ENCODE results near the gene PSPC1. TPM values are rescaled to one million over a fixed set of nuclear protein-coding genes. Genes with fewer than 3 reads are reported as not detected.
"Not testable (repeated sequence)": the region's sequence is repeated elsewhere in the genome, so short reads cannot be mapped to it uniquely, and the experiment has no call there.

The PSPC1 gene
- total RNA-seq, 2 donors from 2014 or later = 75.2 to 84.9 TPM

DNA sequence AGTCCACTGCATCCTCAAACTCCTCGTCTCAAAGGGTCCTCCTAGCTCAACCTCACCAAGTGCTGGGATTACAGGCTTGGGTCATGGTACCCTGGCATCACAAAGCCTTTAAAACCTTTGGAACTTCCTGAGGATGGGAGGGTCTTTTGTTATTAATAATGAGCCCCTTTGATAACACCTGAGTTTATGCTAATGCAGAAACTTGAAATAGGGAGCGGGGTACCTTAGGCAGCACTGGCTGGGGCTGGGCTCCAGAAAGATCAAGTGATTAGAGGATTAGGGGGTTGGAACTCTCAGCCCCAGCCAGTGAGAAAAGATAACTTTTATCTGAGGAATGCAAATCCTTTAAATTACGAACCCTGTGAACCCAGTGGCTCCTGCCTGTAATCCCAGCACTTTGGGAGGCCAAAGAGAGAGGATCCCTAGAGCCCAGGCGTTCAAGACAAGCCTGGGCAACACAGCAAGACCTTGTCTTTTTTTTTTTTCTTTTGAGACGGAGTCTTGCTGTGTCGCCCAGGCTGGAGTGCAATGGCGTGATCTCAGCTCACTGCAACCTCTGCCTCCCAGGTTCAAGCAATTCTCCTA, 9.3 kb upstream of the PSPC1 start:
- peaks cover 2% of the 10 kb centered on the region for H3K36me3 Mint-ChIP-seq (ENCODE audit: low read depth)

DNA sequence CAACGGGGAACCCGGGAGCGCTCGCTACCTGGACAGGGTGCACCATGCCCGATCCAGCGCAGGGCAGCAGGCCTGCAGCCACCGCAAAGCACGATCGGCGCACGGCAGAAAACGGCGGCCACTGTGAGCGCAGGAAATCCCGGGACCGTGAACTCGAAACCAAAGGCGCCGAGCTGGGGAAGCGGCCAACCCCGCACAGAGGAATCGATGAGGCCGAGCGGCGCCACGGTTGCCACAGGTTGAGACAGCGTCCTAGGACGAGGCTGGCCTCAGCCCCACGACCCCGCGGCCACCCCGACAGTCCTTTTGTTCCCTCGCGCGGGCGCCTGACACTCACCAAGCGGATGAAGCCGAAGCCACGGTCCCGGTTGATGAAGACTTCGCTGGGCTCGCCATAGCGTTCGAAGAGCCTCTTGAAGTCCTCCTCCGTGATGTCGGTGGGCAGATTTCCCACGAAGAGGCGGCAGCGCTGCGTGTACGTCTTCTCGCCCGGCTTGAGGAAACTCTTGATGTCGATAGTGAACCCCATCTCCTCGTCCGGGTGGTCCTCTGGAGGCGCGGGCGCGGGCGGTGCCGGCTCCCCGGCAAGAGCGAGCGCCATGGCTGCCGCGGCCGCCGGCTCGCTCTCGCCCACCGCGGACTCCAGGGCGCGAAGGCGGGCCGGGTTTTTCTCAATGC, 557 bp downstream of the PSPC1 start:
- H3K27me3 Mint-ChIP-seq = no peaks in the 10 kb centered on the region
- H3K4me1 Mint-ChIP-seq = peaks cover 8% of the 10 kb centered on the region
- H3K36me3 Mint-ChIP-seq (ENCODE audit: low read depth) = no peaks in the 10 kb centered on the region
- DNase-seq (peak; percentile 34 to 40 (median 37)), ATAC-seq (peak; percentile 57)
- H3K27ac Mint-ChIP-seq = peak overlapping the region; percentile 91
- peak overlapping the region; percentile 88 for H3K4me3 Mint-ChIP-seq
- H3K9me3 ChIP-seq (ENCODE audit: control insufficient read depth, low read length, poor library complexity, severe bottlenecking) = no peaks in the 10 kb centered on the region

More for the DNA sequence above, 9.3 kb upstream of the PSPC1 start:
- H3K27me3 Mint-ChIP-seq = no peaks in the 10 kb centered on the region
- H3K27ac Mint-ChIP-seq = no peak overlapping the region
- H3K4me3 Mint-ChIP-seq = no peak overlapping the region
- DNase-seq = no peak
- H3K9me3 ChIP-seq (ENCODE audit: control insufficient read depth, low read length, poor library complexity, severe bottlenecking) = no peaks in the 10 kb centered on the region
- no peak for ATAC-seq
- peaks cover 2% of the 10 kb centered on the region for H3K4me1 Mint-ChIP-seq

DNA sequence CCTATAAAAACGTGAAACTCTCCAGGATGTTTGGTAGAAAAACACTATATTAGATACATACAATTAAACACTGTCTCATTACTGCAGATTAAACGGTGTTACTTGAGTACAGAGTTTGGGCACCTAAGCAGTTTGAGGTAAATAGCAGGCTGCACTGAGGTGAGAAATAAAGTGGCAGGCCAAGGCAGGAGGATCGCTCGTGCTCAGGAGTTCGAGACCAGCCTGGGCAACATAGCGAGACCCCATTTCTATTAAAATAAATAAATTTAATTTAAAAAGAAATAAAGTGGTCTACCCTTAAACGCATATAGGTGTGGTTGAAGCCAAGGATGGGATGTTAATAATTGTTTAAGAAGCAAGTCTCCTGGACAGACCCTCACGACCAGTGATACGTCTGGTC, 1.2 kb downstream of the PSPC1 start:
- H3K27ac Mint-ChIP-seq = peak overlapping the region; percentile 91

DNA sequence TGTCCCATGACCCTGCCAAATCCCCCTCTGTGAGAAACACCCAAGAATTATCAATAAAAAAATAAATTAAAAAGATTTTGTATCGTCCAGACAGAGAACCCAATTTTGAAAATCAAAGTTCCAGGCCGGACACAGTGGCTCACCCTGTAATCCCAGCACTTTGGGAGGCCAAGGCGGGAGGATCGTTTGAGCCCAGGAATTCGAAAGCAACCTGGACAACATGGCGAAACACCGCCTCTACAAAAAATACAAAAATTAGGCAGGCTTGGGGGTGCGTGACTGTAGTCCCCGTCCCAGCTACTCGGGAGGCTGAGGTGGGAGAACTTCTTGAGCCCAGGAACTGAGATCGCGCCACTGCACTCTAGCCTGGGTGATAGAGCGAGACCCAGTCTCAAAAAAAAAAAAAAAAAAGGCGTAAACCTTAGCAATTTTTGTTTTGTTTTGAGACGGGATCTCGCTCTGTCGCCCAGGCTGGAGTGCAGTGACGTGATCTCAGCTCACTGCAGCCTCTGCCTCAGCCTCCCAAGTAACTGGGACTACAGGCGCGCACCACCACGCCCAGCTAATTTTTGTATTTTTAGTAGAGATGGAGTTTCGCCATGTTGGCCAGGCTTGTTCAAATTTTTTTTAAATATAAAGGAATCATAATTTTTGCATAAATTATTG, 1.9 kb downstream of the PSPC1 start:
- Mint-ChIP-seq H3K4me3 (peak overlapping the region; percentile 88), H3K4me1 (peaks cover 12% of the 10 kb centered on the region), H3K27ac (peak overlapping the region; percentile 91)
- H3K9me3 ChIP-seq (ENCODE audit: control insufficient read depth, low read length, poor library complexity, severe bottlenecking); DNase-seq; H3K27me3 Mint-ChIP-seq; ATAC-seq; H3K36me3 Mint-ChIP-seq (ENCODE audit: low read depth): not testable (repeated sequence)

More for the DNA sequence above, 1.2 kb downstream of the PSPC1 start:
- Mint-ChIP-seq H3K27me3 (no peaks in the 10 kb centered on the region), H3K4me3 (peak overlapping the region; percentile 88), H3K36me3 (ENCODE audit: low read depth) (no peaks in the 10 kb centered on the region), H3K4me1 (peaks cover 8% of the 10 kb centered on the region)
- DNase-seq (no peak), ATAC-seq (no peak)
- no peaks in the 10 kb centered on the region for H3K9me3 ChIP-seq (ENCODE audit: control insufficient read depth, low read length, poor library complexity, severe bottlenecking)

DNA sequence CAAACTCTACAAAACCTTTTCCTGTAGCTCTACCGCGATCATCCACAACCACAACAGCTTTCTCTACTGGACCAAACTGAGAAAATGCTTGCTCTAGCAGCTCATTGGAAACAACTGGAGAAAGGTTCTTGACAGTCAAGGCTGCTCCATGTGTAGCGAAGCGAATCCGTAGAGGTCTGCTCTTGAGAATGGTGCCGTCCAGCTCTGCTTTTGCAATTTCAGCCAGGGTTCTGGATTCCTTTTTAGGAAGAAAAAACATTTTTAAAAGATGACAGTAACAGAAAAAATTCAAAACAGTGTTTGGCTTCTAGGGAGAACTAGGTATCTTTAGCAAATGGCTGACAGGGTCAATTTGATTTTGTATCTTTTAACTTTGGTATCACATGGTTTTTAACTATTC, 10.4 kb downstream of the PSPC1 start:
- H3K9me3 ChIP-seq (ENCODE audit: control insufficient read depth, low read length, poor library complexity, severe bottlenecking) = no peaks in the 10 kb centered on the region
- H3K4me1 Mint-ChIP-seq = peaks cover 32% of the 10 kb centered on the region
- no peaks in the 10 kb centered on the region for H3K36me3 Mint-ChIP-seq (ENCODE audit: low read depth)
- H3K27me3 Mint-ChIP-seq = no peaks in the 10 kb centered on the region
- ATAC-seq (no peak), DNase-seq (no peak)
- no peak overlapping the region for H3K4me3 Mint-ChIP-seq
- H3K27ac Mint-ChIP-seq = peak overlapping the region; percentile 16

DNA sequence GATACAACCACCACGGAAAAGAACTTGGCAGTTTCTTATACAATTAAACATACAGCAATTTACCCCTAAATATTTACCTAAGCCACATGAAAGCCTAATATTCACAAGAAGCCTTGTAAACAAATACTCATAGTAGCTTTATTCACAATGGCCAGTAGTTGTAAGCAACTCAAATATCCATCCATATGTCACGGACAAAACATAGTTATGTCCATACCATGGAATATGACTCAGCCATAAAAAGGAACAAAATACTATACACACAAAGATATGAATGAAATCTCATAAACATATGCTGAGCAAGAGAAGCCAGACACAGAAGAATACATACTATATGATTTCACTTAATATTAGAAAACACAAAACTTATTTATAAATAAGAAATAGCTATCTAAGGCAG, 12.9 kb downstream of the PSPC1 start:
- DNase-seq = no peak
- ATAC-seq = no peak
- H3K27me3 Mint-ChIP-seq = no peaks in the 10 kb centered on the region
- H3K27ac Mint-ChIP-seq = no peak overlapping the region
- H3K36me3 Mint-ChIP-seq (ENCODE audit: low read depth) = no peaks in the 10 kb centered on the region
- H3K9me3 ChIP-seq (ENCODE audit: control insufficient read depth, low read length, poor library complexity, severe bottlenecking) = no peaks in the 10 kb centered on the region
- H3K4me3 Mint-ChIP-seq = peak overlapping the region; percentile 9
- H3K4me1 Mint-ChIP-seq = peaks cover 28% of the 10 kb centered on the region

DNA sequence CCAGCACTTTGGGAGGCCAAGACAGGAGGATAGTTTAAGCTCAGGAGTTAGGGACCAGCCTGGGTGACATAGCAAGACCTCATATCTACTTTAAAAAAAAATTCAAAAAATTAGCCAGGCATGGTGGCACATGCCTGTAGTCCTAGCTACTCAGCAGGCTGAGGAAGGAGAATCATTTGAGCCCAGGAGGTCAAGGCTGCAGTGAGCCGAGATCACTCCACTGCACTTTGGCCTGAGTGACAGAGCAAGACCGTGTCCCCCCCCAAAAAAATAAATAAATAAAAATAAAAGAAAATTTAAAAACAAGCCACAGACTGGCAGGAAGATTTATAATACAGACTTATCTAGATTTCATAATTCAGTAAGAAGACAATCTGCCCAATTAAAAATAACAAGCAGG, 14.8 kb downstream of the PSPC1 start:
- Mint-ChIP-seq H3K4me1 (peaks cover 26% of the 10 kb centered on the region), H3K36me3 (ENCODE audit: low read depth) (no peaks in the 10 kb centered on the region), H3K27ac (peak overlapping the region; percentile 81), H3K4me3 (peak overlapping the region; percentile 62), H3K27me3 (no peaks in the 10 kb centered on the region)
- no peaks in the 10 kb centered on the region for H3K9me3 ChIP-seq (ENCODE audit: control insufficient read depth, low read length, poor library complexity, severe bottlenecking)
- DNase-seq = no peak
- no peak for ATAC-seq

DNA sequence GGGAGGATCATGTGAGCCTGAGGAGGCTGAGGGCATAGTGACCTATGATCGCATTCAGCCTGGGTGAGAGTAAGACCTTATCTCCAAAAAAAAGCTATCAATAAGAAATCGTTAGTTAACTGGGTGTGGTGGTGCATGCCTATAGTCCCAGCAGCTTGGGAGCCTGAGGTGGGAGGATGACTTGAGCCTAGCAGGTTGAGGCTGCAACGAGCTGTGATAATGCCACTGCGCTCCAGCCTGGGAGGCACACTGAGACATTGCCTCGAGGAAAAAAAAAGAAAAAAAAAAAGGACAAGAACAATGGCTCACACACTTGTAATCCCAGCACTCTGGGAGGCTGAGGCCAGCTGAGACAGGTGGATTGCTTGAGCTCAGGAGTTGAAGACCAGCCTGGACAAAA, 16.2 kb downstream of the PSPC1 start:
- Mint-ChIP-seq H3K4me1 (peaks cover 32% of the 10 kb centered on the region), H3K4me3 (peak overlapping the region; percentile 36), H3K36me3 (ENCODE audit: low read depth) (peaks cover 2% of the 10 kb centered on the region), H3K27me3 (no peaks in the 10 kb centered on the region), H3K27ac (peak overlapping the region; percentile 19)
- ATAC-seq = no peak
- DNase-seq = no peak
- H3K9me3 ChIP-seq (ENCODE audit: control insufficient read depth, low read length, poor library complexity, severe bottlenecking) = no peaks in the 10 kb centered on the region

DNA sequence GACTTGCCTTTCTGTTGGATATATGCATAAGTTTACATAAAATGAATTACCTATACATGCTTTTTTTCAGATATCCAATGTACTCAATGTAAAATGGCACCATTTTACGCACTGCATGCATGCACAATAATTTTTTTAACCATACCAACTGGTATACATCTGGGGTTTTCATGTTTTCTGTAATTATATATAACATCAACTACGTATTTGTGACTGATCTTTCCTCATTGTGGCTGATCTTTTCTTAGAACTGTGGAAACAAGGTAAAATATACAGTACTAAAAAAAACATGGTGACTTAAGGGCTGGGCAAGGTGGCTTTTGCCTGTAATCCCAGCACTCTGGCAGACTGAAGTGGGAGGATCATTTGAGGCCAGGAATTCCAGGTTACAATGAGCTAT, 18.5 kb downstream of the PSPC1 start:
- ATAC-seq (no peak), DNase-seq (no peak)
- H3K36me3 Mint-ChIP-seq (ENCODE audit: low read depth) = peaks cover 3% of the 10 kb centered on the region
- H3K4me1 Mint-ChIP-seq = peaks cover 31% of the 10 kb centered on the region
- H3K4me3 Mint-ChIP-seq = no peak overlapping the region
- no peaks in the 10 kb centered on the region for H3K27me3 Mint-ChIP-seq
- peak overlapping the region; percentile 47 for H3K27ac Mint-ChIP-seq
- no peaks in the 10 kb centered on the region for H3K9me3 ChIP-seq (ENCODE audit: control insufficient read depth, low read length, poor library complexity, severe bottlenecking)

DNA sequence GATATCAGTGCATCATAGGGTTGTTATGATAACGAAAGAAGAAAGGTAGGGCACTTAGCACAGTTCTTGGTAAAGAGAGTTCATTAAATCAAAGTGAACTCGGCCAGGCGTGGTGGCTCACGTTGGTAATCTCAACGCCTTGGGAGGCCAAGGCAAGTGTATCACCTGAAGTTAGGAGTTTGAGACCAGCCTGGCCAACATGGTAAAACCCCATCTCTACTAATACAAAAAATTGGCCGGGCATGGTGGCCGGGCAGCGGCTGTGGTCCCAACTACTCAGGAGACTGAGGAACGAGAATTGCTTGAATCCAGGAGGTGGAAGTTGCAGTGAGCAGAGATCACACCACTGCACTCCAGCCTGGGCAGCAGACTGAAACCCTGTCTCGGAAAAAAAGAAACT, 19.1 kb downstream of the PSPC1 start:
- Mint-ChIP-seq H3K4me1 (peaks cover 31% of the 10 kb centered on the region), H3K4me3 (no peak overlapping the region), H3K36me3 (ENCODE audit: low read depth) (peaks cover 3% of the 10 kb centered on the region), H3K27me3 (no peaks in the 10 kb centered on the region), H3K27ac (peak overlapping the region; percentile 47)
- DNase-seq (no peak), ATAC-seq (no peak)
- no peaks in the 10 kb centered on the region for H3K9me3 ChIP-seq (ENCODE audit: control insufficient read depth, low read length, poor library complexity, severe bottlenecking)

DNA sequence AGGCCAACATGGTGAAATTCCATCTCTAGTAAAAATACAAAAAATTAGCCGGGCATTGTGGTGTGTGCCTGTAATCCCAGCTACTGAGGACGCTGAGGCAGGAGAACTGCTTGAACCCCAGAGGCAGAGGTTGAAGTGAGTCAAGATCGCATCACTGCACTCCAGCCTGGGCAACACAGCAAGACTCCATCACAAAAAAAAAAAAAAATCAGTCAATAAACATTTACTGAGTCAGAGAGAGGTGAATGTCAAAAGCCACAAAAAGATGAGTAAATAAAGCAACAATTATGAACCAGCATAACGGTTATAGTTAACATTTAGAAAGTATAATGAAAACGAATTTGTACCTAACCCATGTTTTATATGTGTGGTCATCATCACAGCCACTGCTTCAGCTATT, 23.1 kb downstream of the PSPC1 start:
- H3K9me3 ChIP-seq (ENCODE audit: control insufficient read depth, low read length, poor library complexity, severe bottlenecking) = no peaks in the 10 kb centered on the region
- H3K4me1 Mint-ChIP-seq = peaks cover 28% of the 10 kb centered on the region
- DNase-seq (no peak), ATAC-seq (no peak)
- H3K4me3 Mint-ChIP-seq = no peak overlapping the region
- H3K27ac Mint-ChIP-seq = no peak overlapping the region
- peaks cover 8% of the 10 kb centered on the region for H3K36me3 Mint-ChIP-seq (ENCODE audit: low read depth)
- H3K27me3 Mint-ChIP-seq = no peaks in the 10 kb centered on the region

DNA sequence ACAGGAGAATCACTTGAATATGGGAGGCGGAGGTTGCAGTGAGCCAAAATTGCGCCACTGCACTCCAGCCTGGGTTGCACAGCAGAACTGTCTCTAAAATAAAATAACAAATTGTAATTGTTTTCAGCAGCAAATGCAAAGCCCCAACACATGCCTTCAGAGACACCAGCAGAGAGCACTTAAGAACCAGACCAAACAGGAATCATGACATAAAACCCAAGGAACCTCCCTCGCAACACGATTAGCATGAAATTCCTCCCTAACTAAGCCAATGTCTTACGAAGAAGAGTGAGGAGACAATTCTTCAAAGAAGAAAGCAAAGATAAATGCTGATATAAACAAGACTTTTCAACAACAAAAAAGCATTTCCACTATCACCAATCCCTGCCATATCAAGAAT, 40.1 kb downstream of the PSPC1 start:
- DNase-seq (no peak), ATAC-seq (no peak)
- H3K4me3 Mint-ChIP-seq = no peak overlapping the region
- H3K36me3 Mint-ChIP-seq (ENCODE audit: low read depth) = peaks cover 5% of the 10 kb centered on the region
- H3K27me3 Mint-ChIP-seq = no peaks in the 10 kb centered on the region
- H3K4me1 Mint-ChIP-seq = peaks cover 13% of the 10 kb centered on the region
- no peaks in the 10 kb centered on the region for H3K9me3 ChIP-seq (ENCODE audit: control insufficient read depth, low read length, poor library complexity, severe bottlenecking)
- peak overlapping the region; percentile 47 for H3K27ac Mint-ChIP-seq

DNA sequence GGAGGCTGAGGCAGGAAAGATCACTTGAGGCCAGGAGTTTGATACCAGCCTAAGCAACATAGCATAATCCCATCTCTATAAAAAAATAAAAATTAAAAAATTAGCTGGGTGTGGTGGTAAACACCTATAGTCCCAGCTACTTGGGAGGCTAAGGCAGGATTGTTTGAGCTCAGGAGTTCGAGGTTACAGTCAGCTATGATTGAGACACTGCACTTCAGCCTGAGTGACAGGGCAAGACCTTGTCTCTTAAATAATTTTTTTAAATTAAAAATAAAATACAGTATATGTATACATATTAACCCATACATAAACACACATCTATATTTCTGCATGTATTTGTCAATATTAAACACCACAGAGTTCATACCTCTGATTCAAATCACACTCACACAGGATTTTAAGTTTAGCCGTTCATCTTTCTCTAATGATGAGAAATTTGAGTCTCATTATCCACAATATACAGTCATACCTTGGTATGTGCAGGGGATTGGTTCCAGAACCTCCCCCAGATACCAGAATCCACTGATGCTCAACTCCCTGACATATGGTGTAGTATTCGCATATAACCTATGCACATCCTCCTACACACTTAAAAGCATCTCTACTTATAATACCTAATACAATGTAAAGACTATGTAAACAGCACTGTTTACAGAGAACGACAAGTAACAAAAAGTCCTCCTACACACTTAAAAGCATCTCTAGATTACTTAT, 44.7 kb downstream of the PSPC1 start:
- Mint-ChIP-seq H3K27me3 (no peaks in the 10 kb centered on the region), H3K27ac (peak overlapping the region; percentile 49), H3K4me3 (no peak overlapping the region), H3K36me3 (ENCODE audit: low read depth) (peaks cover 11% of the 10 kb centered on the region), H3K4me1 (peaks cover 28% of the 10 kb centered on the region)
- H3K9me3 ChIP-seq (ENCODE audit: control insufficient read depth, low read length, poor library complexity, severe bottlenecking) = no peaks in the 10 kb centered on the region
- no peak for DNase-seq
- no peak for ATAC-seq

All from T-helper 17 cell (primary cell).